ENCODE results near the gene VDAC1.
A peak's percentile ranks its signal among the peaks of the same experiment; 100 is the strongest.
"Not testable (repeated sequence)": the region's sequence is repeated elsewhere in the genome, so short reads cannot be mapped to it uniquely, and the experiment has no call there.

VDAC1 gene

GRCh38 chr5:133994297-133994989 is 10.3 kb downstream of the VDAC1 start:
- DNase-seq: no peak

DNA sequence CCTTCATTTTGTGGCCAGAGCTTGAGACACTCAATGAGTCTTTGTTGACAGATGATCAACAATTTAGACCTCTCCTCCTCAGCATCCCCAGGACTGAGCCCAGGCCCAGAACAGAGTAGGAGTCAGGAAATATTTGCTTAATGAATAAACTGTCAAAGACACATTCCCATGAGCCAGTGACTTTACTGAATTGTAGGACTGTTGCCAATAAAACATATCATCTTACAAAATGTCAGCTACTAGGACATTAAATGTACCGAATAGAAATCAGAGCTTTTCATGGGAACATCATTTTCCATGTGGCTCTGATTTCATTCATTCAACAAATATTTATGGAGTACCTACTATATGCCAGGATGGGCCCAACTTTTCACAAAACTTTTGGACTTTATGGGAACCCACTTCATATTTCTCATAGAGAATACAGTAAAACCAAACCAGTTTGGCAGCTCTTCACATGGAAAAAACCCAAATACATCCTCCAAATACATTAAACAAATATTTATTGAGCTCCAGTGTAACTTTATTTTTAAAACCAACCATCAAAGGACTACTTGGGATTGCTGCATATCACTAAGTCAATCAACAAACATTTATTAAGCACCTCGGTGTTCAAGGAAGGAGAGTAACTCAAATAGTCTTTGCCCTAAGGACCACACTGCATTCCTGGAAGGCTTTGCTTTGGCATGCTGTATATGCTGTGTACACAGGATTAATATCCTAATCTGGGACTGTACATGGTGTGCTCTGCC is 11.4 kb downstream of the VDAC1 start:
- DNase-seq: no peak

- no peak for DNase-seq
Observed at GRCh38 chr5:133992429-133993155, 12.2 kb downstream of the VDAC1 start.

DNA sequence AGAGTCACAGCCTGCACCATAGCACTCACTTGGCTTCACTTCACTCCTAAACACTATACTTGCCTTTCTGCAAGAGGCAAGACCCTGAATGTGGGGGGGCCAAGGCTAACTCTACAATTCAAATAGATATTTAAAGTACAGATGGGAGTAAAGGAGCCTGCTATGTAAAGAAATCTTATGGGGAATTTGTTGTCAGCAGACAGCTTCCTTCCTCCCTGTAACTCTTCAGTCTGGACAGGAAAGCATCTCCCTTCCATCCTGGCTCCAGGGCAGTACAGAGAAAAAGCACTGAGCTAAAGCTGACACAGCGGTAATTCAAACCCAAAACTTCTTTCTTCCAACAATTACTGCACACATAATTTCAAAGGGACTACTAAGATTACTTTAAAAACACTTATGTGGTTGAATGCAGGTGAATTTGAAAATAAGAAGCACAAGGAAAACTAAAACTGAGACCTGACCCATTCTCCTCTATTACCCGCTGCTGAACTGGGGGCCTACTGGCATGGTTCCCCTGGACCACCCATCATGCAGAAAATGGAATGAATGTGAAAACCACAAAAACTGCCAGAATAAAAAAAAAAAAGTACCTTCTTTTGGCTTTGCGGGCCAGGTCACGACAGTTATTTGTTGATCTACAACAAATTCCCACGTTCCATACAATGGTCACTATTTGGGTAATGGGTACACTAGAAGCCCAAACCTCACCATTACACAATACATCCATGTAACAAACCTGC is 13.4 kb downstream of the VDAC1 start:
- DNase-seq: no peak

- DNase-seq: no peak
Observed at GRCh38 chr5:133990396-133990795, 14.4 kb downstream of the VDAC1 start.

GRCh38 chr5:133985540-133986180 is 19.1 kb downstream of the VDAC1 start:
- no peak for DNase-seq

DNA sequence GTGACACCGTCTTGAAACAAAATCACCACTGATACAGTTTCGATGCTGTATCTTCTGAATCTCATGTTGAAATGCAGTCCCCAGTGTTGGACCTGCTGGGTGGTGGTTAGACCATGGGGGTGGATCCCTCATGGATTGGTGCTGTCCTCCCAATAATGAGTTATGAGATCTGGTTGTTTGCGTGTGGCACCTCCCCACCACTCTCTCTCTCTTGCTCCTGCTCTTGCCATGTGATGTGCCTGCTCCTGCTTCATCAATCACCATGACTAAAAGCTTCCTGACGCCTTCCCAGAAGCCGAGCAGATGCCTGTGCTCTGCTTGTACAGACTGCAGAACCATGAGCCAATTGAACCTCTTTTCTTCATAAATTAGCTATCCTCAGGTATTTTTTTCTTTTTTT is 21.1 kb downstream of the VDAC1 start:
- no peak for DNase-seq

DNA sequence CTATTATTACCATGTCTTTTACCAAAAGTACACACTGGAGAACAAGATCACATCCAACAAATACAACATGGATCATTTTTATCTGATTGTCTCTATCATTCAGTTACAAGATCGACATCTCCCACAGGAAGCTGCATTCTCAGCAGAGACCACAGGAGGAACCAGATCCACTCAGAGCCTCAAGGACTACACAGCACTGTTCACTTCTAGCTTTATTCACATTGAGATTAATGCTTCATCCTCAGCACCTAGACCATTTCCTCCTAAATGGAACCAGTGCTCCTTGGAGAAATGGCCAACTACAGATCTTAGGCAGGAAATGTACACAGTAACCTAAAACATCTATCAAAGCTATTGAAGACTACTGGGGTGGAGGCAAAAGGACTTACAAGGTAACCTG is 23.1 kb downstream of the VDAC1 start:
- DNase-seq: no peak

- no peak for DNase-seq
Observed at GRCh38 chr5:133980652-133981051, 24.1 kb downstream of the VDAC1 start.

GRCh38 chr5:133978943-133979342 is 25.8 kb downstream of the VDAC1 start:
- DNase-seq: no peak

GRCh38 chr5:133977858-133978257 is 26.9 kb downstream of the VDAC1 start:
- DNase-seq: no peak

- DNase-seq: no peak
Observed at GRCh38 chr5:133977161-133977787, 27.5 kb downstream of the VDAC1 start.

DNA sequence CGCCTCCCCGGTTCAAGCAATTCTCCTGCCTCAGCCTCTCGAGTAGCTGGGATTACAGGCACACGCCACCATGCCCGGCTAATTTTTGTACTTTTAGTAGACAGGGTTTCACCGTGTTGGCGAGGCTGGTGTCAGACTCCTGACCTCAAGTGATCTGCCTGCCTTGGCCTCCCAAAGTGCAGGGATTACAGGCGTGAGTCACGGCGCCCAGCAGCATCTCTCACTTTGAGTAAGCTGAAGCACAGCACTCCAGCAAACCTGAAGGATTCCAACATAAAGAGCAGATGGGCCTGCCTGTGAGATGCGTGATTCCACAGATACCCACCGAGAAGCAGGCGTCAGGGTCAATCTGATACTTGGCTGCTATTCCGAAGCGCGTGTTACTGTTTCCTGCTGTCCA is 29.2 kb downstream of the VDAC1 start:
- DNase-seq: not testable (repeated sequence)

- DNase-seq: no peak
Observed at GRCh38 chr5:133974142-133974541, 30.6 kb downstream of the VDAC1 start.

GRCh38 chr5:133970325-133970909 is 34.4 kb downstream of the VDAC1 start:
- DNase-seq: no peak

DNA sequence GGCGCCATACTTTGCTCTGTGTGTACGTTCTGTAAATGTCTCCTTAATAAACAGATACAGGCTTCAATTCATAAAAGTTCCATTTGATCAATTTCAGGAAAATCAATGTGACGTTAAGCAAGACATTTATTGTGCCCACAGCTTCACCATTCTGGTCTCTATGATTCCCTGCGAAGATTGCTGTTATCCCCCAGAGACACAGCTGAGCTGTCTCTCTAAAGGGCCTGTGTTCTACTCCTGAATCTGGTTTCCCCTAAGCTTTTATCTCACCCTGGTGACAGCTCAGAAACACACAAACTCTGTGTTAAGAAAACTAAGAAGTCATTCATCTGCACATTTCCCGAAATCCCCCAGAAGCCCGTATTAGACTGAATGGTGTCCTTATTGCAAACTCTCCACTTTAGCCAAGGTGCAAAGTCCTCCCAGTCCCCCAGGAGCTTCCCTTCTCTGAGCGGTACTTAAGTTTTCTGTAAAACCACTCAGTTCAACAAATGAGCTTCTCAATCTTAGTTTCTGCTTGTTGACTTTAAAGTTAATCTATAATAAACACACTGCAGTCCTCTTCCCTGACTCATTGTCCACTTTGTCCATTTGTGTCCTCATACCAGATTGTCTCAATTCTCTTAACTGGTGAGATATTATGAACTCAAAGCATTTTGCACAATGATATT is 35.0 kb downstream of the VDAC1 start:
- DNase-seq: no peak

- peak; percentile 92 for DNase-seq
Observed at GRCh38 chr5:133968204-133968980, 36.4 kb downstream of the VDAC1 start, which contains the start of gene C5orf15. C5orf15 (minus strand) TSS chr5:133968625; CDS start chr5:133968584, 41 bp downstream.

GRCh38 chr5:133967698-133968203 is 37.0 kb downstream of the VDAC1 start:
- peak; percentile 39 for DNase-seq

- DNase-seq: no peak
Observed at GRCh38 chr5:133967124-133967523, 37.7 kb downstream of the VDAC1 start.

DNA sequence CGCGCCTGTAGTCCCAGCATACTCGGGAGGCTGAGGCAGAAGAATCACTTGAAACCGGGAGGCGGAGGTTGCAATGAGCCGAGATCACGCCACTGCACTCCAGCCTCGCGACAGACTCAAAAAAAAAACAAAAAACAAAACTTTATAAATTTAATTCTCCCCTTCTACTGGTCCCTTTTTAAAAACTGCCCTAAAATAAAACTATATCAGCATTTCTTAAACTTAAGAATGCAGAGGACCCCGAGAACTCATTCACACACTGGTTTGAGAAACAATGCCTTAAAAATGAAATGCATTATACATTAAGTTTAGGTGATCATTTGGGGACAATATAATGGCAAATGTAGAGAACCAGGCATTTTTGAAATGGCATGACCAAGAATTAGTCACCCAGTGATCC is 38.7 kb downstream of the VDAC1 start:
- DNase-seq: no peak
